ENCODE measurements around the gene SPDYE6.

GRCh38 chr7:102326157-102326889 lies 29.9 kb downstream of the SPDYE6 start:
- TF ChIP-seq CTCF (IDR thresholded peaks at IDR 0.05; ENCODE audit: insufficient read depth, low read length, poor library complexity, severe bottlenecking) (no peak), EZH2phosphoT487 (conservative IDR thresholded peaks at IDR 0.05; ENCODE audit: low read length) (no peak)

Measured in SU-DHL-6 (cell line).